GM12878 (cell line): ENCODE measurements around the gene CCBE1. TPM values are rescaled to one million over a fixed set of nuclear protein-coding genes. Genes with fewer than 3 reads are reported as not detected.

Source experiments
- ATAC-seq: fragments of 200-7000 bp; cut with Tn5 transposase; 3 replicates; pipeline ENCODE4 v1.9.1; 2020; ENCODE audit warnings: mild to moderate bottlenecking, moderate library complexity
- BruUV-seq: library from RNA; stranded (reverse); fragments of 400-500 nt; replicated peaks from 2 replicates; lab custom pipeline; 2021; lab: Mats Ljungman, UMichigan
- CTCF ChIA-PET: fragments of 300-600 bp; sonication (Branson Sonifier 250); formaldehyde crosslinking; extraction: SDS; loops from one replicate; lab custom pipeline; 2021; ENCODE audit warnings: inconsistent platforms; lab: Yijun Ruan, JAX
- POLR2A ChIA-PET: fragments of 350-600 bp; formaldehyde crosslinking; extraction: SDS; loops from one replicate; lab custom pipeline; 2021; ENCODE audit warnings: inconsistent platforms; lab: Charles Lee
- RAD21 ChIA-PET: fragments of 300-600 bp; sonication (Branson Sonifier 250); formaldehyde crosslinking; loops from one replicate; lab custom pipeline; 2023; ENCODE audit warnings: antibody characterized with exemption; ENCODE audit not compliant: unreplicated experiment; lab: Charles Lee
- SMC1A ChIA-PET: fragments of 300-600 bp; sonication (Branson Sonifier 250); formaldehyde crosslinking; loops from one replicate; lab custom pipeline; 2023; ENCODE audit not compliant: unreplicated experiment, uncharacterized antibody; lab: Charles Lee
- DNase-seq: peaks from one replicate; pipeline ENCODE4 v3.0.0-alpha.2; 2011; ENCODE audit warnings: low read depth, low spot score
- FAIRE-seq: peaks from 3 replicates; lab custom pipeline; 2011; peaks lifted over from hg19 to GRCh38; lab: Jason Lieb, UNC
- H2AFZ ChIP-seq: 2 replicates; pipeline ENCODE4 v1.6.0; 2011; ENCODE audit warnings: low read depth, low read length, control low read depth; ENCODE audit not compliant: control insufficient read depth
- H3K27ac ChIP-seq: 2 replicates; pipeline ENCODE4 v1.5.1; 2011; ENCODE audit warnings: control low read depth; ENCODE audit not compliant: control insufficient read depth, insufficient read depth
- H3K27me3 ChIP-seq, 2 experiments: replicated peaks in 1 of 2; 2 replicates each; pipeline versions ENCODE4 v1.6.0 to v1.6.1; 2011; ENCODE audit warnings: low read length in 1 of 2; ENCODE audit not compliant: control insufficient read depth in 2 of 2, insufficient read depth in 2 of 2
- H3K36me3 ChIP-seq, 2 experiments: 2 replicates each; pipeline ENCODE4 v1.5.1; 2011; ENCODE audit warnings: low read length in 1 of 2; ENCODE audit not compliant: control insufficient read depth in 2 of 2, insufficient read depth in 2 of 2
- H3K4me1 ChIP-seq: 2 replicates; pipeline ENCODE4 v1.6.1; 2011; ENCODE audit warnings: mild to moderate bottlenecking, low read length, moderate library complexity, mixed read lengths; ENCODE audit not compliant: control insufficient read depth, insufficient read depth
- H3K4me2 ChIP-seq: 2 replicates; pipeline ENCODE4 v1.6.0; 2011; ENCODE audit warnings: control low read depth; ENCODE audit not compliant: control insufficient read depth, insufficient read depth
- H3K4me3 ChIP-seq: fragments of 200-600 bp; sonication (generic); 2 replicates; pipeline ENCODE4 v1.5.1; 2016
- H3K79me2 ChIP-seq: 2 replicates; pipeline ENCODE4 v1.6.0; 2011; ENCODE audit warnings: low read length; ENCODE audit not compliant: control insufficient read depth, insufficient read depth
- H3K9ac ChIP-seq: 2 replicates; pipeline ENCODE4 v1.8.0; 2011; ENCODE audit warnings: low read length, control low read depth, mixed read lengths; ENCODE audit not compliant: control insufficient read depth, insufficient read depth
- H3K9me3 ChIP-seq: replicated peaks from 3 replicates; pipeline ENCODE4 v1.5.1; 2011; ENCODE audit warnings: mild to moderate bottlenecking, low read length; ENCODE audit not compliant: control insufficient read depth, insufficient read depth
- H4K20me1 ChIP-seq: 2 replicates; pipeline ENCODE4 v1.6.0; 2011; ENCODE audit not compliant: control insufficient read depth, insufficient read depth
- CEBPZ ChIP-seq: fragments of 150-350 bp; IDR thresholded peaks from 2 replicates; pipeline ENCODE4 v1.6.1; 2016; ENCODE audit warnings: low read depth, low read length
- CREM ChIP-seq: IDR thresholded peaks from 2 replicates; pipeline ENCODE4 v1.6.1; 2014; ENCODE audit warnings: antibody characterized with exemption, low read depth
- DPF2 ChIP-seq: fragments of 450-650 bp; IDR thresholded peaks from 2 replicates; pipeline ENCODE4 v1.6.1; 2017; ENCODE audit warnings: mild to moderate bottlenecking
- HDGF ChIP-seq: fragments of 450-650 bp; IDR thresholded peaks from 2 replicates; pipeline ENCODE4 v1.6.1; 2016; ENCODE audit warnings: antibody characterized with exemption
- HSF1 ChIP-seq: fragments of 150-350 bp; IDR thresholded peaks from 2 replicates; pipeline ENCODE4 v1.6.1; 2014; ENCODE audit warnings: mild to moderate bottlenecking, low read depth, low read length
- MXI1 ChIP-seq: fragments of 150-350 bp; IDR thresholded peaks from 2 replicates; pipeline ENCODE4 v1.6.1; 2011; ENCODE audit warnings: low read depth, mild to moderate bottlenecking, inconsistent platforms, low read length, improper control_type of control experiment
- MYC ChIP-seq: IDR thresholded peaks from 2 replicates; pipeline ENCODE4 v1.6.1; 2011; ENCODE audit warnings: mild to moderate bottlenecking, low read length, moderate library complexity, inconsistent platforms; ENCODE audit not compliant: insufficient read depth, insufficient replicate concordance, insufficient read length, severe bottlenecking
- NFXL1 ChIP-seq: fragments of 450-650 bp; IDR thresholded peaks from 2 replicates; pipeline ENCODE4 v1.6.1; 2017; ENCODE audit warnings: antibody characterized with exemption, mild to moderate bottlenecking, borderline replicate concordance
- NR2C2 ChIP-seq: IDR thresholded peaks from 2 replicates; pipeline ENCODE4 v1.6.1; 2011; ENCODE audit warnings: borderline replicate concordance, low read depth; ENCODE audit not compliant: control insufficient read depth, insufficient read length
- SREBF2 ChIP-seq: IDR thresholded peaks from 2 replicates; pipeline ENCODE4 v1.6.1; 2012; ENCODE audit warnings: mild to moderate bottlenecking, low read length
- TARDBP ChIP-seq: IDR thresholded peaks from 2 replicates; pipeline ENCODE4 v1.6.1; 2016; ENCODE audit warnings: borderline replicate concordance
- ZNF622 ChIP-seq: fragments of 450-650 bp; IDR thresholded peaks from 2 replicates; pipeline ENCODE4 v1.6.1; 2017; ENCODE audit warnings: mild to moderate bottlenecking, inconsistent platforms
- WGBS: methylation state at CpG from one replicate; pipeline ENCODE4 v1.1.6; 2016; ENCODE audit warnings: low lambda C conversion rate; ENCODE audit not compliant: insufficient replicate concordance, insufficient coverage; ENCODE audit errors: missing lambda C conversion rate; 5-methylcytosine and 5-hydroxymethylcytosine counted together
- in situ Hi-C: fragments of 300-500 bp; cut with MboI; formaldehyde crosslinking; loops from 9 replicates; pipeline ENCODE4 v1.14.3; 2018; ENCODE audit warnings: mixed read lengths
- intact Hi-C: fragments of 100-400 bp; cut with micrococcal nuclease; formaldehyde crosslinking; loops from one replicate; pipeline ENCODE4 v1.14.2; 2022; ENCODE audit not compliant: unreplicated experiment
- polyA plus RNA-seq, 11 experiments: library from polyadenylated mRNA; depleted of rRNA in 4 of 11; unstranded in 6 of 11; stranded (reverse) in 5 of 11; fragments of >200 nt; fragmentation: Nextera tagmentation in 4 of 11; fragmentation: Illumina TruSeq in 1 of 11; extraction: Ambion mirVana in 4 of 11; extraction: Trizol in 1 of 11; gene quantifications; 1 replicate in 1 of 11; 2 replicates in 10 of 11; pipeline versions ENCODE4 v1.2.1 to v1.2.3, GENCODE V29; 2011 to 2016; ENCODE audit warnings: inconsistent platforms in 2 of 11, missing spikeins in 2 of 11, low read depth in 1 of 11
- total RNA-seq, 4 experiments: library from RNA; depleted of rRNA in 3 of 4; stranded (reverse); fragments of >200 nt in 3 of 4; fragmentation: Illumina TruSeq in 1 of 4; extraction: Trizol in 1 of 4; gene quantifications; 2 replicates each; pipeline versions ENCODE4 v1.2.1 to v1.2.3, GENCODE V29; 2013 to 2021

The CCBE1 gene
- total and polyA plus RNA-seq, 10 of the 15 experiments (the other 5 are each of a cell fraction or from before 2014, with no cell fraction given), result 0.03 to 0.49 (median 0.04) TPM; not detected in 7

GRCh38 chr18:59455728-59456276, 241.4 kb downstream of the CCBE1 start:
- intact Hi-C loops, result loop anchor here (5.0 kb wide), 1 partner anchor 1091 kb away; no protein-coding TSS in a partner anchor
- no peaks in the 10 kb centered on the region for H4K20me1 ChIP-seq
- no peak overlapping the region for H3K9ac ChIP-seq
- H3K36me3 ChIP-seq, result no peaks in the 10 kb centered on the region
- no peaks in the 10 kb centered on the region for H3K9me3 ChIP-seq
- H2AFZ ChIP-seq, result no peak overlapping the region
- WGBS, result 18% methylated on average over 12 of the region's 12 CpGs
- FAIRE-seq (no peak), ATAC-seq (no peak; the same call in 2 of the 3 replicates), DNase-seq (no peak)
- BruUV-seq, result no TSS peak
- no peak overlapping the region for H3K27ac ChIP-seq
- POLR2A ChIA-PET, result no interaction called here
- H3K4me1 ChIP-seq, result no peaks in the 10 kb centered on the region
- no peak overlapping the region for H3K4me2 ChIP-seq
- in situ Hi-C loops, result loop anchor here (25.0 kb wide), 1 partner anchor 1106 kb away; no protein-coding TSS in a partner anchor
- TF ChIP-seq CEBPZ (no peak), DPF2 (no peak), MYC (no peak), HSF1 (no peak), TARDBP (no peak), SREBF2 (no peak), HDGF (no peak), NFXL1 (no peak), ZNF622 (no peak), CREM (no peak), NR2C2 (no peak), MXI1 (no peak)
- SMC1A ChIA-PET, result no interaction called here
- CTCF ChIA-PET, result interaction anchor here (8.8 kb wide), 1 partner anchor 370 kb away, joined by 158 read pairs; no protein-coding TSS in a partner anchor
- no peaks in the 10 kb centered on the region for H3K79me2 ChIP-seq
- no peak overlapping the region for H3K4me3 ChIP-seq
- RAD21 ChIA-PET, result no interaction called here
- peaks cover 4 to 9% of the 10 kb centered on the region in 2 experiments; a peak in 3 of 4 replicates for H3K27me3 ChIP-seq
